Right lobe of liver (tissue), 4 donors: ENCODE measurements around the gene RCAN2.

ENCODE experiments used
- POLR2A ChIP-seq: fragments of 450-650 bp; IDR thresholded peaks from one replicate; pipeline ENCODE4 v1.6.1; 2017; ENCODE audit warnings: antibody characterized with exemption, mild to moderate bottlenecking
- TF ChIP-seq, protein P1 (sequence below), 4 donors: fragments of 200-600 bp in 3 of 4; fragments of 450-650 bp in 1 of 4; IDR thresholded peaks; one replicate each; pipeline versions ENCODE4 v1.5.1 to v1.8.0; 2016 to 2022; ENCODE audit warnings: antibody characterized with exemption in 4 of 4, mild to moderate bottlenecking in 2 of 4
- donor health status: DM: no; HTN: no; CAD: no.
- donor health status: DM: no; HTN: no; CAD: no.
- donor health status: DM: no; HTN: yes; CAD: no.

DNA sequence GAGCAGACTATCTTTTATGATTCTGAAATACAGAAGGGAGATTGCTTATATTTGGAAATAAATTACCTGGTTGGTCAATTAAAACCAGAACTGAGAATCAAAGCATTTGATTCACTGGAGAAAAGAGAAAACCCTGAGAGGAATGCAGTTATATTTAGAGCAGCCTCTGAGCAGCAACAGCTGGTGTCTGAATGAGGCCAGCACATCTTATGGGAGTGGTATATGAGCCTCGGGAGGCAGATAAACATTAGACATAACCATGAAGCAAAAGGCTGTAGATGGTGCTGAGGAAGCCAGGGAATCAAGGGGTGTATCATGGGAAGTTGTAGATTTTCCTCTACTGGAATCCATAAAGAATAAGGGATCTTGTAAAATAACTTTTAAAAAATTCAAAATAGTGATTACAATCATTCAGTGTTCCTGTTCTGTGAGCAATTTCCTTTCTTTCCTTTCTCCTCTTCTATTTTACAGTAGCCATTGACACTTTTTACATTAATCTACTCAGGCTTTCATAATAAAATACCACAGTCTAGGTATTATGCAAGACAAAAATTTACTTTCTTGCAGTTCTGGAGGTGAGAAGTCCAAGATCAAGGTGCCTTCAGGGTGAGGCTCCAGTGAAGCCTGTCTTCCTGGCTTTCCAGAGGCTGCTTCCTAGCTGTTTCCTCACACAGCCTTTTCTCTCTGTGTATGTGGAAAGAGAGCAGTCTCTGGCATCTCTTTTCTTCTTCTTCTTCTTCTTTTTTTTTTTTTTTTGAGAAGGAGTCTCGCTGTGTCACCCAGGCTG is 287.7 kb downstream of the RCAN2 start:
- no peak for TF ChIP-seq POLR2A
- TF ChIP-seq, protein P1, sequence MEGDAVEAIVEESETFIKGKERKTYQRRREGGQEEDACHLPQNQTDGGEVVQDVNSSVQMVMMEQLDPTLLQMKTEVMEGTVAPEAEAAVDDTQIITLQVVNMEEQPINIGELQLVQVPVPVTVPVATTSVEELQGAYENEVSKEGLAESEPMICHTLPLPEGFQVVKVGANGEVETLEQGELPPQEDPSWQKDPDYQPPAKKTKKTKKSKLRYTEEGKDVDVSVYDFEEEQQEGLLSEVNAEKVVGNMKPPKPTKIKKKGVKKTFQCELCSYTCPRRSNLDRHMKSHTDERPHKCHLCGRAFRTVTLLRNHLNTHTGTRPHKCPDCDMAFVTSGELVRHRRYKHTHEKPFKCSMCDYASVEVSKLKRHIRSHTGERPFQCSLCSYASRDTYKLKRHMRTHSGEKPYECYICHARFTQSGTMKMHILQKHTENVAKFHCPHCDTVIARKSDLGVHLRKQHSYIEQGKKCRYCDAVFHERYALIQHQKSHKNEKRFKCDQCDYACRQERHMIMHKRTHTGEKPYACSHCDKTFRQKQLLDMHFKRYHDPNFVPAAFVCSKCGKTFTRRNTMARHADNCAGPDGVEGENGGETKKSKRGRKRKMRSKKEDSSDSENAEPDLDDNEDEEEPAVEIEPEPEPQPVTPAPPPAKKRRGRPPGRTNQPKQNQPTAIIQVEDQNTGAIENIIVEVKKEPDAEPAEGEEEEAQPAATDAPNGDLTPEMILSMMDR (IDR thresholded peaks at IDR 0.05), result no peak
